Measurements from ENCODE around the gene HAUS1.

Gene HAUS1

GRCh38 chr18:46134920-46135675, 30.9 kb downstream of the HAUS1 start:
- Histone ChIP-seq H3K27ac (ENCODE audit: low read depth, low read length) (no peak overlapping the region), H3K27me3 (ENCODE audit: control insufficient read depth in 1 of 2, insufficient read depth in 2 of 2, low read length in 2 of 2) (no peaks in the 10 kb centered on the region), H3K36me3 (ENCODE audit: insufficient read depth, low read length) (peaks cover 1% of the 10 kb centered on the region), H3K4me1 (ENCODE audit: insufficient read depth, low read length) (no peaks in the 10 kb centered on the region), H3K4me3 (ENCODE audit: low read depth in 1 of 2, low read length in 2 of 2) (no peak overlapping the region), H3K9me3 (ENCODE audit: low read length) (no peaks in the 10 kb centered on the region), H3K9ac (ENCODE audit: low read length) (no peak overlapping the region)

- Histone ChIP-seq H3K36me3 (ENCODE audit: insufficient read depth, low read length) (no peaks in the 10 kb centered on the region), H3K9ac (ENCODE audit: low read length) (no peak overlapping the region), H3K27ac (ENCODE audit: low read depth, low read length) (no peak overlapping the region), H3K9me3 (ENCODE audit: low read length) (no peaks in the 10 kb centered on the region), H3K4me1 (ENCODE audit: insufficient read depth, low read length) (no peaks in the 10 kb centered on the region), H3K4me3 (ENCODE audit: low read depth in 1 of 2, low read length in 2 of 2) (no peak overlapping the region), H3K27me3 (ENCODE audit: control insufficient read depth in 1 of 2, insufficient read depth in 2 of 2, low read length in 2 of 2) (no peaks in the 10 kb centered on the region)
Measured at GRCh38 chr18:46140173-46140572, 36.0 kb downstream of the HAUS1 start.

GRCh38 chr18:46141199-46141598, 37.0 kb downstream of the HAUS1 start:
- H3K9ac ChIP-seq (ENCODE audit: low read length), result no peak overlapping the region
- no peaks in the 10 kb centered on the region for H3K36me3 ChIP-seq (ENCODE audit: insufficient read depth, low read length)
- no peaks in the 10 kb centered on the region for H3K27me3 ChIP-seq (ENCODE audit: control insufficient read depth in 1 of 2, insufficient read depth in 2 of 2, low read length in 2 of 2)
- H3K27ac ChIP-seq (ENCODE audit: low read depth, low read length), result no peak overlapping the region
- no peaks in the 10 kb centered on the region for H3K4me1 ChIP-seq (ENCODE audit: insufficient read depth, low read length)
- no peaks in the 10 kb centered on the region for H3K9me3 ChIP-seq (ENCODE audit: low read length)
- no peak overlapping the region for H3K4me3 ChIP-seq (ENCODE audit: low read depth in 1 of 2, low read length in 2 of 2)

GRCh38 chr18:46148810-46149209, 44.6 kb downstream of the HAUS1 start:
- no peak overlapping the region for H3K4me3 ChIP-seq (ENCODE audit: low read depth in 1 of 2, low read length in 2 of 2)
- no peaks in the 10 kb centered on the region for H3K4me1 ChIP-seq (ENCODE audit: insufficient read depth, low read length)
- no peak overlapping the region for H3K9ac ChIP-seq (ENCODE audit: low read length)
- H3K9me3 ChIP-seq (ENCODE audit: low read length), result no peaks in the 10 kb centered on the region
- H3K27ac ChIP-seq (ENCODE audit: low read depth, low read length), result no peak overlapping the region
- H3K27me3 ChIP-seq (ENCODE audit: control insufficient read depth in 1 of 2, insufficient read depth in 2 of 2, low read length in 2 of 2), result no peaks in the 10 kb centered on the region
- H3K36me3 ChIP-seq (ENCODE audit: insufficient read depth, low read length), result no peaks in the 10 kb centered on the region

- no peak overlapping the region for H3K9ac ChIP-seq (ENCODE audit: low read length)
- H3K4me1 ChIP-seq (ENCODE audit: insufficient read depth, low read length), result no peaks in the 10 kb centered on the region
- H3K9me3 ChIP-seq (ENCODE audit: low read length), result no peaks in the 10 kb centered on the region
- no peaks in the 10 kb centered on the region for H3K27me3 ChIP-seq (ENCODE audit: control insufficient read depth in 1 of 2, insufficient read depth in 2 of 2, low read length in 2 of 2)
- H3K27ac ChIP-seq (ENCODE audit: low read depth, low read length), result no peak overlapping the region
- H3K36me3 ChIP-seq (ENCODE audit: insufficient read depth, low read length), result no peaks in the 10 kb centered on the region
- no peak overlapping the region for H3K4me3 ChIP-seq (ENCODE audit: low read depth in 1 of 2, low read length in 2 of 2)
Measured at GRCh38 chr18:46152436-46152807, 48.2 kb downstream of the HAUS1 start.

- Histone ChIP-seq H3K4me1 (ENCODE audit: insufficient read depth, low read length) (no peaks in the 10 kb centered on the region), H3K9ac (ENCODE audit: low read length) (no peak overlapping the region), H3K9me3 (ENCODE audit: low read length) (no peaks in the 10 kb centered on the region), H3K4me3 (ENCODE audit: low read depth in 1 of 2, low read length in 2 of 2) (no peak overlapping the region), H3K27me3 (ENCODE audit: control insufficient read depth in 1 of 2, insufficient read depth in 2 of 2, low read length in 2 of 2) (no peaks in the 10 kb centered on the region), H3K27ac (ENCODE audit: low read depth, low read length) (no peak overlapping the region), H3K36me3 (ENCODE audit: insufficient read depth, low read length) (no peaks in the 10 kb centered on the region)
Measured at GRCh38 chr18:46152808-46153617, 48.8 kb downstream of the HAUS1 start.

- no peaks in the 10 kb centered on the region for H3K4me1 ChIP-seq (ENCODE audit: insufficient read depth, low read length)
- H3K36me3 ChIP-seq (ENCODE audit: insufficient read depth, low read length), result no peaks in the 10 kb centered on the region
- H3K9ac ChIP-seq (ENCODE audit: low read length), result no peak overlapping the region
- no peak overlapping the region for H3K4me3 ChIP-seq (ENCODE audit: low read depth in 1 of 2, low read length in 2 of 2)
- no peaks in the 10 kb centered on the region for H3K27me3 ChIP-seq (ENCODE audit: control insufficient read depth in 1 of 2, insufficient read depth in 2 of 2, low read length in 2 of 2)
- no peaks in the 10 kb centered on the region for H3K9me3 ChIP-seq (ENCODE audit: low read length)
- H3K27ac ChIP-seq (ENCODE audit: low read depth, low read length), result no peak overlapping the region
Measured at GRCh38 chr18:46155641-46156051, 51.5 kb downstream of the HAUS1 start.

- no peak overlapping the region for H3K27ac ChIP-seq (ENCODE audit: low read depth, low read length)
- H3K4me1 ChIP-seq (ENCODE audit: insufficient read depth, low read length), result no peaks in the 10 kb centered on the region
- no peaks in the 10 kb centered on the region for H3K9me3 ChIP-seq (ENCODE audit: low read length)
- no peak overlapping the region for H3K4me3 ChIP-seq (ENCODE audit: low read depth in 1 of 2, low read length in 2 of 2)
- no peak overlapping the region for H3K9ac ChIP-seq (ENCODE audit: low read length)
- H3K27me3 ChIP-seq (ENCODE audit: control insufficient read depth in 1 of 2, insufficient read depth in 2 of 2, low read length in 2 of 2), result no peaks in the 10 kb centered on the region
- no peaks in the 10 kb centered on the region for H3K36me3 ChIP-seq (ENCODE audit: insufficient read depth, low read length)
Measured at GRCh38 chr18:46156124-46156745, 52.0 kb downstream of the HAUS1 start.

- H3K9me3 ChIP-seq (ENCODE audit: low read length), result no peaks in the 10 kb centered on the region
- H3K4me1 ChIP-seq (ENCODE audit: insufficient read depth, low read length), result no peaks in the 10 kb centered on the region
- H3K27me3 ChIP-seq (ENCODE audit: control insufficient read depth in 1 of 2, insufficient read depth in 2 of 2, low read length in 2 of 2), result no peaks in the 10 kb centered on the region
- H3K4me3 ChIP-seq (ENCODE audit: low read depth in 1 of 2, low read length in 2 of 2), result no peak overlapping the region
- no peak overlapping the region for H3K9ac ChIP-seq (ENCODE audit: low read length)
- no peak overlapping the region for H3K27ac ChIP-seq (ENCODE audit: low read depth, low read length)
- no peaks in the 10 kb centered on the region for H3K36me3 ChIP-seq (ENCODE audit: insufficient read depth, low read length)
Measured at GRCh38 chr18:46156843-46157242, 52.7 kb downstream of the HAUS1 start.

GRCh38 chr18:46158499-46158898, 54.3 kb downstream of the HAUS1 start:
- Histone ChIP-seq H3K4me1 (ENCODE audit: insufficient read depth, low read length) (no peaks in the 10 kb centered on the region), H3K27me3 (ENCODE audit: control insufficient read depth in 1 of 2, insufficient read depth in 2 of 2, low read length in 2 of 2) (no peaks in the 10 kb centered on the region), H3K9ac (ENCODE audit: low read length) (no peak overlapping the region), H3K36me3 (ENCODE audit: insufficient read depth, low read length) (no peaks in the 10 kb centered on the region), H3K4me3 (ENCODE audit: low read depth in 1 of 2, low read length in 2 of 2) (no peak overlapping the region), H3K27ac (ENCODE audit: low read depth, low read length) (no peak overlapping the region), H3K9me3 (ENCODE audit: low read length) (no peaks in the 10 kb centered on the region)

GRCh38 chr18:46160050-46160798, 56.0 kb downstream of the HAUS1 start:
- Histone ChIP-seq H3K4me3 (ENCODE audit: low read depth in 1 of 2, low read length in 2 of 2) (no peak overlapping the region), H3K27ac (ENCODE audit: low read depth, low read length) (no peak overlapping the region), H3K27me3 (ENCODE audit: control insufficient read depth in 1 of 2, insufficient read depth in 2 of 2, low read length in 2 of 2) (no peaks in the 10 kb centered on the region), H3K4me1 (ENCODE audit: insufficient read depth, low read length) (no peaks in the 10 kb centered on the region), H3K9ac (ENCODE audit: low read length) (no peak overlapping the region), H3K9me3 (ENCODE audit: low read length) (no peaks in the 10 kb centered on the region), H3K36me3 (ENCODE audit: insufficient read depth, low read length) (no peaks in the 10 kb centered on the region)

All from muscle layer of colon (tissue), 2 donors.